Uterus (tissue), 4 donors: Measurements from ENCODE around the gene SLC6A8. TPM values are rescaled to one million over a fixed set of nuclear protein-coding genes. Genes with fewer than 3 reads are reported as not detected.

Experiments
- DNase-seq, 2 donors: peaks; one replicate each; pipeline ENCODE4 v3.0.0-alpha.2; 2019 to 2020
- H3K27ac ChIP-seq, 2 donors: fragments of 200-600 bp; sonication (generic); 1 replicate in 1 of 2; 2 replicates in 1 of 2; pipeline ENCODE4 v1.5.1; 2016 to 2018
- H3K27me3 ChIP-seq, 2 donors: fragments of 200-600 bp; sonication (generic); one replicate each; pipeline ENCODE4 v1.5.1; 2018 to 2019; ENCODE audit warnings: control low read depth in 1 of 2
- H3K36me3 ChIP-seq, 2 donors: fragments of 200-600 bp; sonication (generic); one replicate each; pipeline ENCODE4 v1.5.1; 2019; ENCODE audit warnings: control low read depth in 1 of 2
- H3K4me1 ChIP-seq, 2 donors: fragments of 200-600 bp; sonication (generic); one replicate each; pipeline ENCODE4 v1.5.1; 2018 to 2019; ENCODE audit warnings: control low read depth in 1 of 2
- H3K4me3 ChIP-seq, 2 donors: fragments of 200-600 bp; sonication (generic); 1 replicate in 1 of 2; 2 replicates in 1 of 2; pipeline ENCODE4 v1.5.1; 2018 to 2019; ENCODE audit warnings: mild to moderate bottlenecking in 1 of 2
- H3K9me3 ChIP-seq, 2 donors: fragments of 200-600 bp; sonication (generic); one replicate each; pipeline ENCODE4 v1.5.1; 2019; ENCODE audit warnings: control low read depth in 1 of 2
- CTCF ChIP-seq, 4 experiments: fragments of 200-600 bp in 2 of 4; fragments of 450-650 bp in 2 of 4; sonication (generic) in 2 of 4; IDR thresholded peaks; one replicate each; pipeline ENCODE4 v1.5.1; 2016 to 2019; ENCODE audit warnings: antibody characterized with exemption in 4 of 4, mild to moderate bottlenecking in 2 of 4, moderate library complexity in 1 of 4
- POLR2A ChIP-seq, 2 donors: fragments of 450-650 bp; IDR thresholded peaks; one replicate each; pipeline ENCODE4 v1.6.1; 2016; ENCODE audit warnings: antibody characterized with exemption in 2 of 2, mild to moderate bottlenecking in 1 of 2, moderate library complexity in 1 of 2
- intact Hi-C: fragments of 100-400 bp; cut with DNase I; formaldehyde crosslinking; loops from one replicate; pipeline ENCODE4 v1.15.1; 2023; ENCODE audit warnings: low total_unique reads
- total RNA-seq, 4 donors: library from RNA; depleted of rRNA in 3 of 4; stranded (reverse); fragments of >200 nt in 3 of 4; gene quantifications; one replicate each; pipeline versions ENCODE4 v1.1.0 to v1.2.4, GENCODE V29; 2014 to 2023
- donor health status: DM: yes; HTN: yes; CAD: no.

SLC6A8 gene
- total RNA-seq, 4 donors from 2014 or later, result 4.7 to 40.3 (median 11.2) TPM

GRCh38 chrX:153669901-153670731 lies 17.6 kb upstream of the SLC6A8 start:
- no peaks in the 10 kb centered on the region for H3K4me1 ChIP-seq
- H3K36me3 ChIP-seq, result no peaks in the 10 kb centered on the region
- H3K4me3 ChIP-seq, result no peak overlapping the region
- TF ChIP-seq CTCF (IDR thresholded peaks at IDR 0.05) (no peak), POLR2A (IDR thresholded peaks at IDR 0.05) (no peak)
- intact Hi-C loops, result loop anchor here (10.0 kb wide), 1 partner anchor 115 kb away; no protein-coding TSS in a partner anchor
- no peaks in the 10 kb centered on the region for H3K9me3 ChIP-seq
- peaks cover 0 to 4% of the 10 kb centered on the region in 2 donors for H3K27me3 ChIP-seq
- DNase-seq, result no peak
- H3K27ac ChIP-seq, result no peak overlapping the region

GRCh38 chrX:153670748-153671588 lies 16.8 kb upstream of the SLC6A8 start:
- intact Hi-C loops, result no loop called here
- Histone ChIP-seq H3K4me3 (no peak overlapping the region), H3K4me1 (no peaks in the 10 kb centered on the region), H3K27me3 (peaks cover 0 to 4% of the 10 kb centered on the region in 2 donors), H3K36me3 (no peaks in the 10 kb centered on the region), H3K27ac (no peak overlapping the region), H3K9me3 (no peaks in the 10 kb centered on the region)
- TF ChIP-seq POLR2A (IDR thresholded peaks at IDR 0.05) (no peak), CTCF (IDR thresholded peaks at IDR 0.05) (no peak)
- no peak for DNase-seq

GRCh38 chrX:153671589-153672530 lies 15.9 kb upstream of the SLC6A8 start:
- no peak overlapping the region for H3K27ac ChIP-seq
- H3K4me3 ChIP-seq, result no peak overlapping the region
- H3K36me3 ChIP-seq, result no peaks in the 10 kb centered on the region
- no peak for TF ChIP-seq CTCF (IDR thresholded peaks at IDR 0.05)
- no peak for TF ChIP-seq POLR2A (IDR thresholded peaks at IDR 0.05)
- intact Hi-C loops, result no loop called here
- H3K4me1 ChIP-seq, result no peaks in the 10 kb centered on the region
- peaks cover 0 to 4% of the 10 kb centered on the region in 2 donors for H3K27me3 ChIP-seq
- no peaks in the 10 kb centered on the region for H3K9me3 ChIP-seq
- no peak for DNase-seq

GRCh38 chrX:153672531-153673427 lies 14.9 kb upstream of the SLC6A8 start:
- peaks cover 0 to 4% of the 10 kb centered on the region in 2 donors for H3K27me3 ChIP-seq
- H3K4me3 ChIP-seq, result no peak overlapping the region
- H3K36me3 ChIP-seq, result no peaks in the 10 kb centered on the region
- no peak for TF ChIP-seq CTCF (IDR thresholded peaks at IDR 0.05)
- no peak for TF ChIP-seq POLR2A (IDR thresholded peaks at IDR 0.05)
- no peak for DNase-seq
- H3K4me1 ChIP-seq, result no peaks in the 10 kb centered on the region
- H3K27ac ChIP-seq, result no peak overlapping the region
- no peaks in the 10 kb centered on the region for H3K9me3 ChIP-seq
- intact Hi-C loops, result no loop called here
